ENCODE measurements around the gene ULBP3. TPM values are rescaled to one million over a fixed set of nuclear protein-coding genes. Genes with fewer than 3 reads are reported as not detected.

Gene ULBP3
- total RNA-seq, 2 experiments from 2014 or later, result 0.44 TPM; not detected in 1

DNA sequence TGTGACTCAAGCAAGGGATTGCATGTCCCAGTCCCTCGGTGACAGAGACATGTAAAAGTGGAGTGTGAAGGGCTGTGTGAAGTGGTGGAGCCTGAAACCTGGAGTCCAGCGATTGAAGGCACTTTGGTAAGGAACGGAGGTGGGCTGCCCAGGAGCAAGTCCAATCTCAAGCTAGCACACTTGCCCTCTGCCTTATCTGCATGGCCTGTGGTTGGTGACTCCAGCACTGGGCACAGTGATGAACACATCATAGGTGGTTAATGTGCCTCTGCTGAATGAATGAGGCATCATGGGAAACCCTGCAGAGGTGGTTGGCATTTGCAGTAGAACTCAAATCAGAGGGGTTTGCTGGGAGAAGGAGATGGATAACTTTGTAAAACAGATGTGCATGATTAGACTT, 14.9 kb upstream of the ULBP3 start:
- POLR2A ChIA-PET, result no interaction called here
- peaks cover 15% of the 10 kb centered on the region for H3K4me1 Mint-ChIP-seq (ENCODE audit: low read depth)
- no peaks in the 10 kb centered on the region for H3K36me3 Mint-ChIP-seq (ENCODE audit: low read depth)

DNA sequence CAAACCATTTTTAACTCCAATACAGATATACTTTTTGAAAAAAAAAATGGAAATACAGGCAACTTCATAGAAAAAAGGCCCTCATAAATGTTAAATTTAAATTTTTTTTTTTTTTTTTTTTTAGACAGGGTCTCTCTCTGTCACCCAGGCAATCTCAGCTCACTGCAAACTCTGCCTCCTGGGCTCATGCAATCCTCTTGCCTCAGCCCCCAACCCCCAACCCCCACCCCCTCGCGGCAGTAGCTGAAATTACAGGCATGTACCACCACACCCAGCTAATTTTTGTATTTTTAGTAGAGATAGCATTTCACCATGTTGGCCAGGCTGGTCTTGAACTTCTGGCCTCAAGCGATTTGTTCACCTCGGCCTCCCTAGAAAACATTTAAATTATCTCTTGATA, 12.8 kb upstream of the ULBP3 start:
- Mint-ChIP-seq H3K4me1 (ENCODE audit: low read depth) (peaks cover 18% of the 10 kb centered on the region), H3K27me3 (peaks cover 40% of the 10 kb centered on the region), H3K4me3 (no peak overlapping the region), H3K36me3 (ENCODE audit: low read depth) (no peaks in the 10 kb centered on the region), H3K27ac (no peak overlapping the region), H3K9me3 (no peaks in the 10 kb centered on the region)
- CTCF ChIA-PET, result interaction anchor here (2.6 kb wide), 1 partner anchor 10 kb away, joined by 14 read pairs; no protein-coding TSS in a partner anchor
- intact Hi-C loops (cut with DNase I, micrococcal nuclease), result loop anchor here (2.0 to 5.0 kb wide), 3 partner anchors 251 to 313 kb away; no protein-coding TSS in a partner anchor
- POLR2A ChIA-PET, result no interaction called here
- TF ChIP-seq, protein P1, sequence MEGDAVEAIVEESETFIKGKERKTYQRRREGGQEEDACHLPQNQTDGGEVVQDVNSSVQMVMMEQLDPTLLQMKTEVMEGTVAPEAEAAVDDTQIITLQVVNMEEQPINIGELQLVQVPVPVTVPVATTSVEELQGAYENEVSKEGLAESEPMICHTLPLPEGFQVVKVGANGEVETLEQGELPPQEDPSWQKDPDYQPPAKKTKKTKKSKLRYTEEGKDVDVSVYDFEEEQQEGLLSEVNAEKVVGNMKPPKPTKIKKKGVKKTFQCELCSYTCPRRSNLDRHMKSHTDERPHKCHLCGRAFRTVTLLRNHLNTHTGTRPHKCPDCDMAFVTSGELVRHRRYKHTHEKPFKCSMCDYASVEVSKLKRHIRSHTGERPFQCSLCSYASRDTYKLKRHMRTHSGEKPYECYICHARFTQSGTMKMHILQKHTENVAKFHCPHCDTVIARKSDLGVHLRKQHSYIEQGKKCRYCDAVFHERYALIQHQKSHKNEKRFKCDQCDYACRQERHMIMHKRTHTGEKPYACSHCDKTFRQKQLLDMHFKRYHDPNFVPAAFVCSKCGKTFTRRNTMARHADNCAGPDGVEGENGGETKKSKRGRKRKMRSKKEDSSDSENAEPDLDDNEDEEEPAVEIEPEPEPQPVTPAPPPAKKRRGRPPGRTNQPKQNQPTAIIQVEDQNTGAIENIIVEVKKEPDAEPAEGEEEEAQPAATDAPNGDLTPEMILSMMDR (IDR thresholded peaks at IDR 0.05), result no peak
- no peak overlapping the region for H3K27ac ChIP-seq (ENCODE audit: low read depth in 1 of 2, low read length in 2 of 2)
- H3K4me1 ChIP-seq (ENCODE audit: insufficient read depth, low read length), result peaks cover 13% of the 10 kb centered on the region
- no peak for DNase-seq
- H3K27me3 ChIP-seq (ENCODE audit: control insufficient read depth in 1 of 2, insufficient read depth in 2 of 2, low read length in 2 of 2), result peaks cover 0 to 11% of the 10 kb centered on the region in 2 experiments
- H3K36me3 ChIP-seq (ENCODE audit: insufficient read depth, low read length), result no peaks in the 10 kb centered on the region
- no peak overlapping the region for H3K4me3 ChIP-seq (ENCODE audit: low read length)
- no peak for ATAC-seq (ENCODE audit: poor library complexity)
- no peaks in the 10 kb centered on the region for H3K9me3 ChIP-seq (ENCODE audit: control insufficient read depth in 1 of 2, insufficient read depth in 1 of 2, low read length in 2 of 2)

More for the DNA sequence above, 14.9 kb upstream of the ULBP3 start:
- Histone ChIP-seq H3K9me3 (ENCODE audit: control insufficient read depth in 1 of 2, insufficient read depth in 1 of 2, low read length in 2 of 2) (no peaks in the 10 kb centered on the region), H3K4me3 (ENCODE audit: low read length) (no peak overlapping the region), H3K36me3 (ENCODE audit: insufficient read depth, low read length) (no peaks in the 10 kb centered on the region), H3K4me1 (ENCODE audit: insufficient read depth, low read length) (peaks cover 13% of the 10 kb centered on the region), H3K27ac (ENCODE audit: low read depth in 1 of 2, low read length in 2 of 2) (no peak overlapping the region), H3K27me3 (ENCODE audit: control insufficient read depth in 1 of 2, insufficient read depth in 2 of 2, low read length in 2 of 2) (peaks cover 0 to 11% of the 10 kb centered on the region in 2 experiments)
- Mint-ChIP-seq H3K27ac (no peak overlapping the region), H3K27me3 (peaks cover 45% of the 10 kb centered on the region), H3K4me3 (no peak overlapping the region), H3K9me3 (no peaks in the 10 kb centered on the region)
- CTCF ChIA-PET, result no interaction called here
- DNase-seq, result no peak
- TF ChIP-seq, protein P1 (IDR thresholded peaks at IDR 0.05), result no peak
- intact Hi-C loops (cut with DNase I, micrococcal nuclease), result loop anchor here (5.0 kb wide), 2 partner anchors 248 to 253 kb away; no protein-coding TSS in a partner anchor
- ATAC-seq (ENCODE audit: poor library complexity), result no peak

DNA sequence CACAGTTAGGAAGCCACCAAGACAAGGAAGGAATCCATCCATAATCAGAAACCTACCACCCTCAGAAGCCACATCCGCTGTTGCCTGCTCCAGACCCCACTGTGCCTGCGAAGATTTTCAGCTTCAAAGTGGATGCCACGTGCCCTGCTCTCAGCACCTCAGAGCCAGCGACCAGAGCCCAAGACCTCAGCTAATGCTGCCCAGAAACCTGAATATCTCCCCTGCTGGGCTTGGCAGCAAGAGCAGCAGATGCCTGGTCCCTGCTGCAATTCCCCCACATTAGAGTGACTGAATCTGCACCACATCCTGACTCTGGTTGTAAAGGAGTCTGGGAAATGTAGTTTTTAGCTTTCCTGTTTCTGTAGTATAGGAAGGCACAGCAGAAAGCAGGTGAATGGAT, 10.7 kb upstream of the ULBP3 start:
- no peak overlapping the region for H3K27ac ChIP-seq (ENCODE audit: low read depth in 1 of 2, low read length in 2 of 2)
- intact Hi-C loops (cut with DNase I, micrococcal nuclease), result loop anchor here (1.0 to 5.0 kb wide), 5 partner anchors 253 to 736 kb away; no protein-coding TSS in a partner anchor
- ChIA-PET CTCF (interaction anchor here (2.6 kb wide), 2 partner anchors 8 to 735 kb away, joined by 11 to 14 read pairs; no protein-coding TSS in a partner anchor), POLR2A (interaction anchor here (0.7 to 1.6 kb wide), 2 partner anchors 11 to 24 kb away, joined by 3 read pairs; no protein-coding TSS in a partner anchor)
- H3K4me3 Mint-ChIP-seq, result peak overlapping the region; percentile 74
- peaks cover 25% of the 10 kb centered on the region for H3K4me1 Mint-ChIP-seq (ENCODE audit: low read depth)
- peak; percentile 75 for ATAC-seq (ENCODE audit: poor library complexity)
- H3K9me3 Mint-ChIP-seq, result no peaks in the 10 kb centered on the region
- no peak overlapping the region for H3K4me3 ChIP-seq (ENCODE audit: low read length)
- H3K27me3 Mint-ChIP-seq, result peaks cover 34% of the 10 kb centered on the region
- peaks cover 13% of the 10 kb centered on the region for H3K4me1 ChIP-seq (ENCODE audit: insufficient read depth, low read length)
- H3K36me3 Mint-ChIP-seq (ENCODE audit: low read depth), result no peaks in the 10 kb centered on the region
- TF ChIP-seq, protein P1 (IDR thresholded peaks at IDR 0.05), result no peak
- H3K27me3 ChIP-seq (ENCODE audit: control insufficient read depth in 1 of 2, insufficient read depth in 2 of 2, low read length in 2 of 2), result peaks cover 0 to 3% of the 10 kb centered on the region in 2 experiments
- no peaks in the 10 kb centered on the region for H3K36me3 ChIP-seq (ENCODE audit: insufficient read depth, low read length)
- peak in 5 of 14 experiments; percentile 19 to 64 (median 61) for DNase-seq
- H3K9me3 ChIP-seq (ENCODE audit: control insufficient read depth in 1 of 2, insufficient read depth in 1 of 2, low read length in 2 of 2), result no peaks in the 10 kb centered on the region
- no peak overlapping the region for H3K27ac Mint-ChIP-seq
